Fibroblast of pulmonary artery (primary cell): Measurements from ENCODE around the gene HLA-DPB1.

ENCODE experiments used
- DNase-seq: peaks from one replicate; pipeline ENCODE4 v3.0.0-alpha.2; 2010; ENCODE audit warnings: low read depth
- H3K4me3 ChIP-seq: replicated peaks from 2 replicates; pipeline ENCODE4 v1.5.1; 2011; ENCODE audit warnings: low read depth, mild to moderate bottlenecking, control low read depth, low read length, moderate library complexity
- TF ChIP-seq, protein P1 (sequence below): IDR thresholded peaks from 2 replicates; pipeline ENCODE4 v1.5.1; 2011; ENCODE audit warnings: mild to moderate bottlenecking, control low read depth, low read length, inconsistent platforms; ENCODE audit errors: missing control alignments

Gene HLA-DPB1

DNA sequence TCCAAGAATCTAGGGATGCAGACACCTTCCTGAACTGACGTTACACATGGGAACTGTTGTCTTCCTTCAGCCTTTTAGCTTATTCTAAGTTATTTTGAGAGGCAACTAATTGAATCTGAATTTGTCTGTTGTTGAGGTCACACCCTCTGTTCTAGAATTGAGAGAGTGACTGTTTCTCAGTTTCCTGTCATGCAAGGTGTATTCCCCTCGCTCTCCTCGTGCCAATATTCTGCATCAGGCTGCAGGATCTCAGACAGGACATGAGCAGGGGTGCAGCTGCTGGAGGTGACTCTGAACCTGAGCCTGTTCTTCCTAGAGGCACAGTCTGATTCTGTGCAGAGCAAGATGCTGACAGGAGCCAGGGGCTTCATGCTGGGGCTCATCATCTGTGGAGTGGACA lies 52.5 kb downstream of the HLA-DPB1 start:
- TF ChIP-seq, protein P1, sequence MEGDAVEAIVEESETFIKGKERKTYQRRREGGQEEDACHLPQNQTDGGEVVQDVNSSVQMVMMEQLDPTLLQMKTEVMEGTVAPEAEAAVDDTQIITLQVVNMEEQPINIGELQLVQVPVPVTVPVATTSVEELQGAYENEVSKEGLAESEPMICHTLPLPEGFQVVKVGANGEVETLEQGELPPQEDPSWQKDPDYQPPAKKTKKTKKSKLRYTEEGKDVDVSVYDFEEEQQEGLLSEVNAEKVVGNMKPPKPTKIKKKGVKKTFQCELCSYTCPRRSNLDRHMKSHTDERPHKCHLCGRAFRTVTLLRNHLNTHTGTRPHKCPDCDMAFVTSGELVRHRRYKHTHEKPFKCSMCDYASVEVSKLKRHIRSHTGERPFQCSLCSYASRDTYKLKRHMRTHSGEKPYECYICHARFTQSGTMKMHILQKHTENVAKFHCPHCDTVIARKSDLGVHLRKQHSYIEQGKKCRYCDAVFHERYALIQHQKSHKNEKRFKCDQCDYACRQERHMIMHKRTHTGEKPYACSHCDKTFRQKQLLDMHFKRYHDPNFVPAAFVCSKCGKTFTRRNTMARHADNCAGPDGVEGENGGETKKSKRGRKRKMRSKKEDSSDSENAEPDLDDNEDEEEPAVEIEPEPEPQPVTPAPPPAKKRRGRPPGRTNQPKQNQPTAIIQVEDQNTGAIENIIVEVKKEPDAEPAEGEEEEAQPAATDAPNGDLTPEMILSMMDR: no peak
- no peak for DNase-seq
- H3K4me3 ChIP-seq: no peak overlapping the region

DNA sequence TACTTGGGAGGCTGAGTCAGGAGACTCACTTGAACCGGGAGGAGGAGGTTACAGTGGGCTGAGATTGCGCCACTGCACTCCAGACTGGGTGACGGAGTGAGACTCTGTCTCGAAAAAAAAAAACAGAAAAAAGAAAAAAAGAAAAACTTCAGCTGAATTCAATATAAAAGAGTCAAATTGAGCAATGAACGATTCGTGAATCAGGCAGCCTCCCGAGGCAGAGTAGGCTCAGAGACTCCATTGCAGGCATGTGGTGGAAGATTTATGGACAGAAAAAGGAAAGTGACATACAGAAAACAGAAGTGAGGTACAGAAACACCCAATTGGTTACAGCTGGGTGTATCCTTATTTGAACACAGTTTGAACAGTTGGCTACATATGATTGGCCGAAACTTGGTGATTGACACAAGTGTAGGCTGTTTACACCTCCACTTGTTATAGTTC lies 56.3 kb downstream of the HLA-DPB1 start:
- no peak overlapping the region for H3K4me3 ChIP-seq
- TF ChIP-seq, protein P1: no peak
- DNase-seq: no peak

DNA sequence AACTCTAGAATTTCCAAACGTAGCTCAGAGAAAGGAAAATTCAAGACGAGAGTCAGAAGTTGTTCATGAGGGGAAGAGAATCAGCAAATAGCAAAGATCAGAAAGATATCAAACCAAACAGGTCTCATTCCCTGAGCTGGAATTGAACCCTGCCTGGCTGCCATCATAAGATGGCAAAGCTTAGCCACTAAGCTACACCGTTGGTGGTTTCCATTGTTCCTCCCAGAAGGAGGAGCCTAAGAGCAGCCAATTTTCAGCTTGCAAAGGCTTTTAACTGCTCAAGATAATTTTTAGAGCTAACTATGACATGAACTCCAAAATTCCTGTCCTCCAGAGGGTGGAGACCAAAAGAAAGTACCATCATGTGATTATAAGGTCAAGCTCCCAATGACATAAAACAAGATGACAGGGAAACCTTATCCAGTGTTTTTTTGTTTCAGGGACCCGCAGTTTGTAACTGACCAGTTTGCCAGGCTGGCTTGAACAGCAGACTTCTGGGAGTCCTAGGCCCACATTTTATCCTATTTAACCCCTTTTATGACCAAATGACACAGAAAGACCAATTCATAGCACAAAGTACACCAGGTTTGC lies 60.6 kb downstream of the HLA-DPB1 start:
- DNase-seq: no peak
- H3K4me3 ChIP-seq: no peak overlapping the region
- TF ChIP-seq, protein P1: no peak
